WTC11 (cell line): ENCODE data around the gene NRG2. TPM values are rescaled to one million over a fixed set of nuclear protein-coding genes. Genes with fewer than 3 reads are reported as not detected.

ENCODE experiments used
- ATAC-seq: fragments of 200-7000 bp; cut with Tn5 transposase; 2 replicates; pipeline ENCODE4 v1.10.0; 2021; ENCODE audit warnings: mild to moderate bottlenecking, moderate library complexity
- CTCF ChIA-PET: fragments of 300-600 bp; sonication (Branson Sonifier 250); formaldehyde crosslinking; loops from one replicate; lab custom pipeline; 2021; ENCODE audit warnings: antibody characterized with exemption; lab: Charles Lee
- POLR2A ChIA-PET: fragments of 350-600 bp; sonication (Branson Sonifier 250); formaldehyde crosslinking; loops from one replicate; lab custom pipeline; 2021; ENCODE audit warnings: antibody characterized with exemption; lab: Charles Lee
- DNase-seq: peaks from one replicate; pipeline ENCODE4 v3.0.0; 2021; ENCODE audit warnings: low spot score
- H3K27ac Mint-ChIP-seq: 2 replicates; pipeline ENCODE4 v1.8.0; 2021; ENCODE audit warnings: mixed read lengths
- H3K27me3 Mint-ChIP-seq: 2 replicates; pipeline ENCODE4 v1.8.0; 2021; ENCODE audit warnings: low read depth, mild to moderate bottlenecking, moderate library complexity, mixed read lengths
- H3K36me3 Mint-ChIP-seq: 2 replicates; pipeline ENCODE4 v1.8.0; 2021; ENCODE audit warnings: mixed read lengths
- H3K4me1 Mint-ChIP-seq: 2 replicates; pipeline ENCODE4 v1.8.0; 2022; ENCODE audit warnings: mixed read lengths
- H3K4me3 Mint-ChIP-seq: 2 replicates; pipeline ENCODE4 v1.8.0; 2021; ENCODE audit warnings: mild to moderate bottlenecking, moderate library complexity, mixed read lengths
- H3K9me3 Mint-ChIP-seq: 2 replicates; pipeline ENCODE4 v1.8.0; 2021; ENCODE audit warnings: mixed read lengths
- ATF6 ChIP-seq: sonication (generic); formaldehyde crosslinking; IDR thresholded peaks from 2 replicates; pipeline ENCODE4 v1.8.1; 2023; ENCODE audit warnings: mild to moderate bottlenecking, missing genetic modification reagents
- E2F1 ChIP-seq: sonication (generic); formaldehyde crosslinking; IDR thresholded peaks from 2 replicates; pipeline ENCODE4 v1.8.0; 2022; ENCODE audit warnings: mild to moderate bottlenecking, missing genetic modification reagents
- ELF4 ChIP-seq: sonication (generic); formaldehyde crosslinking; IDR thresholded peaks from 2 replicates; pipeline ENCODE4 v1.8.1; 2022; ENCODE audit warnings: low read depth, mild to moderate bottlenecking, moderate library complexity, missing genetic modification reagents
- ERG ChIP-seq: fragments of 250-450 bp; sonication (Bioruptor Pico); IDR thresholded peaks from 2 replicates; pipeline ENCODE4 v1.8.0; 2021; ENCODE audit warnings: mild to moderate bottlenecking
- FOXK1 ChIP-seq: sonication (generic); formaldehyde crosslinking; IDR thresholded peaks from 2 replicates; pipeline ENCODE4 v1.8.0; 2022; ENCODE audit warnings: mild to moderate bottlenecking, moderate library complexity, missing genetic modification reagents
- GTF2I ChIP-seq: fragments of 250-450 bp; sonication (Bioruptor Pico); conservative IDR thresholded peaks from 2 replicates; pipeline ENCODE4 v1.4.0; 2021; ENCODE audit warnings: mild to moderate bottlenecking
- HMGA2 ChIP-seq: fragments of 250-450 bp; sonication (Bioruptor Pico); IDR thresholded peaks from 2 replicates; pipeline ENCODE4 v1.4.0; 2021; ENCODE audit warnings: mild to moderate bottlenecking, moderate library complexity
- IRF1 ChIP-seq: sonication (generic); formaldehyde crosslinking; IDR thresholded peaks from 2 replicates; pipeline ENCODE4 v1.8.0; 2023; ENCODE audit warnings: missing genetic modification reagents
- IRF2 ChIP-seq: sonication (generic); formaldehyde crosslinking; IDR thresholded peaks from 2 replicates; pipeline ENCODE4 v1.8.0; 2022; ENCODE audit warnings: low read depth, missing genetic modification reagents, borderline replicate concordance
- JAZF1 ChIP-seq: fragments of 250-450 bp; sonication (Bioruptor Pico); IDR thresholded peaks from 2 replicates; pipeline ENCODE4 v1.9.0; 2021; ENCODE audit warnings: moderate library complexity, mild to moderate bottlenecking, inconsistent platforms
- KAT7 ChIP-seq: sonication (generic); formaldehyde crosslinking; IDR thresholded peaks from 2 replicates; pipeline ENCODE4 v1.8.1; 2023; ENCODE audit warnings: missing genetic modification reagents, mild to moderate bottlenecking, borderline replicate concordance
- MAX ChIP-seq: sonication (generic); formaldehyde crosslinking; IDR thresholded peaks from 2 replicates; pipeline ENCODE4 v1.8.0; 2022; ENCODE audit warnings: mild to moderate bottlenecking, missing genetic modification reagents
- NR3C1 ChIP-seq: sonication (generic); formaldehyde crosslinking; conservative IDR thresholded peaks from 2 replicates; pipeline ENCODE4 v1.8.1; 2023; ENCODE audit warnings: low read depth, mild to moderate bottlenecking, missing genetic modification reagents
- PREB ChIP-seq: sonication (generic); formaldehyde crosslinking; IDR thresholded peaks from 2 replicates; pipeline ENCODE4 v1.8.1; 2022; ENCODE audit warnings: mild to moderate bottlenecking, missing genetic modification reagents, moderate library complexity, borderline replicate concordance
- SOX15 ChIP-seq: fragments of 250-450 bp; sonication (Bioruptor Pico); IDR thresholded peaks from 2 replicates; pipeline ENCODE4 v1.9.0; 2021; ENCODE audit warnings: mild to moderate bottlenecking
- TEAD1 ChIP-seq: sonication (generic); formaldehyde crosslinking; IDR thresholded peaks from 2 replicates; pipeline ENCODE4 v1.8.0; 2022; ENCODE audit warnings: mild to moderate bottlenecking, missing genetic modification reagents
- ZBTB43 ChIP-seq: sonication (generic); formaldehyde crosslinking; IDR thresholded peaks from 2 replicates; pipeline ENCODE4 v1.8.1; 2023; ENCODE audit warnings: mild to moderate bottlenecking, missing genetic modification reagents
- ZNF512 ChIP-seq: sonication (generic); formaldehyde crosslinking; IDR thresholded peaks from 2 replicates; pipeline ENCODE4 v1.8.1; 2022; ENCODE audit warnings: missing genetic modification reagents, borderline replicate concordance
- total RNA-seq: library from RNA; stranded (reverse); gene quantifications from 3 replicates; pipeline ENCODE4 v1.2.3, GENCODE V29; 2021

NRG2 gene
- total RNA-seq, 1 experiment from 2014 or later = 0.44 TPM

- Mint-ChIP-seq H3K27me3 (peaks cover 13% of the 10 kb centered on the region), H3K4me1 (no peaks in the 10 kb centered on the region), H3K36me3 (no peaks in the 10 kb centered on the region), H3K4me3 (no peak overlapping the region), H3K27ac (no peak overlapping the region), H3K9me3 (no peaks in the 10 kb centered on the region)
- TF ChIP-seq NR3C1 (CRISPR knock-in tag) (no peak), JAZF1 (no peak), ZNF512 (CRISPR knock-in tag) (no peak), ERG (CRISPR knock-in tag) (no peak), GTF2I (CRISPR knock-in tag) (no peak), KAT7 (CRISPR knock-in tag) (no peak), IRF1 (CRISPR knock-in tag) (no peak), ZBTB43 (CRISPR knock-in tag) (no peak), SOX15 (CRISPR knock-in tag) (no peak), E2F1 (CRISPR knock-in tag) (no peak), ATF6 (no peak), ELF4 (no peak), HMGA2 (no peak), FOXK1 (no peak), MAX (CRISPR knock-in tag) (no peak), IRF2 (CRISPR knock-in tag) (no peak), PREB (no peak), TEAD1 (CRISPR knock-in tag) (no peak)
- POLR2A ChIA-PET = no interaction called here
- DNase-seq (no peak), ATAC-seq (no peak)
- CTCF ChIA-PET = interaction anchor here (1.3 to 1.7 kb wide), 5 partner anchors 51 to 130 kb away, joined by 3 to 10 read pairs (median 6); no protein-coding TSS in a partner anchor
Observed at GRCh38 chr5:139838381-139839197, 204.5 kb downstream of the NRG2 start.
